Loucy (cell line): ENCODE measurements around the gene ST3GAL3.

Experiments used
- H2AFZ ChIP-seq: fragments of 200-600 bp; sonication (generic); 2 replicates; pipeline ENCODE4 v1.6.0; 2016; ENCODE audit warnings: antibody characterized with exemption, mild to moderate bottlenecking, low read length, moderate library complexity
- H3F3A ChIP-seq: fragments of 200-600 bp; 2 replicates; pipeline ENCODE4 v1.6.0; 2016; ENCODE audit warnings: antibody characterized with exemption, low read depth, mild to moderate bottlenecking
- H3K27me3 ChIP-seq: fragments of 200-600 bp; sonication (generic); 2 replicates; pipeline ENCODE4 v1.6.1; 2014; ENCODE audit warnings: low read length, mild to moderate bottlenecking; ENCODE audit not compliant: insufficient read depth, poor library complexity, severe bottlenecking
- H3K36me3 ChIP-seq: fragments of 200-600 bp; sonication (generic); 2 replicates; pipeline ENCODE4 v1.6.1; 2016; ENCODE audit warnings: low read length; ENCODE audit not compliant: insufficient read depth
- H3K4me1 ChIP-seq: fragments of 200-600 bp; sonication (generic); 2 replicates; pipeline ENCODE4 v1.5.1; 2014; ENCODE audit warnings: low read length, mild to moderate bottlenecking; ENCODE audit not compliant: insufficient read depth, poor library complexity, severe bottlenecking
- H3K4me2 ChIP-seq: fragments of 200-600 bp; sonication (generic); 2 replicates; pipeline ENCODE4 v1.6.0; 2014; ENCODE audit warnings: antibody characterized with exemption, low read length, low read depth, mild to moderate bottlenecking; ENCODE audit not compliant: poor library complexity, severe bottlenecking
- H3K4me3 ChIP-seq: fragments of 200-600 bp; sonication (generic); 2 replicates; pipeline ENCODE4 v1.5.1; 2014; ENCODE audit warnings: low read length, mild to moderate bottlenecking, mixed read lengths; ENCODE audit not compliant: poor library complexity, severe bottlenecking
- H3K79me2 ChIP-seq: fragments of 200-600 bp; sonication (generic); 2 replicates; pipeline ENCODE4 v1.6.1; 2014; ENCODE audit warnings: low read length; ENCODE audit not compliant: insufficient read depth
- H3K9ac ChIP-seq: fragments of 200-600 bp; sonication (generic); 2 replicates; pipeline ENCODE4 v1.6.0; 2014; ENCODE audit warnings: mild to moderate bottlenecking, low read depth, low read length, moderate library complexity; ENCODE audit not compliant: poor library complexity, severe bottlenecking
- H3K9me2 ChIP-seq: fragments of 200-600 bp; sonication (generic); replicated peaks from 2 replicates; pipeline ENCODE4 v1.6.1; 2016; ENCODE audit warnings: low read depth, low read length, mixed read lengths
- H3K9me3 ChIP-seq: fragments of 200-600 bp; sonication (generic); 2 replicates; pipeline ENCODE4 v1.6.1; 2014; ENCODE audit warnings: mild to moderate bottlenecking, antibody characterized with exemption, low read length, low read depth; ENCODE audit not compliant: insufficient read depth
- H4K20me1 ChIP-seq: fragments of 200-600 bp; sonication (generic); 2 replicates; pipeline ENCODE4 v1.6.0; 2014; ENCODE audit warnings: antibody characterized with exemption, low read length, mild to moderate bottlenecking; ENCODE audit not compliant: insufficient read depth, poor library complexity, severe bottlenecking
- CTCF ChIP-seq: fragments of 200-600 bp; sonication (generic); conservative IDR thresholded peaks from 2 replicates; pipeline ENCODE4 v1.5.1; 2014; ENCODE audit warnings: mild to moderate bottlenecking, antibody characterized with exemption, low read length
- EZH2phosphoT487 ChIP-seq: fragments of 200-600 bp; IDR thresholded peaks from 2 replicates; pipeline ENCODE4 v1.6.1; 2018; ENCODE audit warnings: antibody characterized with exemption, mild to moderate bottlenecking, moderate library complexity, borderline replicate concordance

Gene ST3GAL3

DNA sequence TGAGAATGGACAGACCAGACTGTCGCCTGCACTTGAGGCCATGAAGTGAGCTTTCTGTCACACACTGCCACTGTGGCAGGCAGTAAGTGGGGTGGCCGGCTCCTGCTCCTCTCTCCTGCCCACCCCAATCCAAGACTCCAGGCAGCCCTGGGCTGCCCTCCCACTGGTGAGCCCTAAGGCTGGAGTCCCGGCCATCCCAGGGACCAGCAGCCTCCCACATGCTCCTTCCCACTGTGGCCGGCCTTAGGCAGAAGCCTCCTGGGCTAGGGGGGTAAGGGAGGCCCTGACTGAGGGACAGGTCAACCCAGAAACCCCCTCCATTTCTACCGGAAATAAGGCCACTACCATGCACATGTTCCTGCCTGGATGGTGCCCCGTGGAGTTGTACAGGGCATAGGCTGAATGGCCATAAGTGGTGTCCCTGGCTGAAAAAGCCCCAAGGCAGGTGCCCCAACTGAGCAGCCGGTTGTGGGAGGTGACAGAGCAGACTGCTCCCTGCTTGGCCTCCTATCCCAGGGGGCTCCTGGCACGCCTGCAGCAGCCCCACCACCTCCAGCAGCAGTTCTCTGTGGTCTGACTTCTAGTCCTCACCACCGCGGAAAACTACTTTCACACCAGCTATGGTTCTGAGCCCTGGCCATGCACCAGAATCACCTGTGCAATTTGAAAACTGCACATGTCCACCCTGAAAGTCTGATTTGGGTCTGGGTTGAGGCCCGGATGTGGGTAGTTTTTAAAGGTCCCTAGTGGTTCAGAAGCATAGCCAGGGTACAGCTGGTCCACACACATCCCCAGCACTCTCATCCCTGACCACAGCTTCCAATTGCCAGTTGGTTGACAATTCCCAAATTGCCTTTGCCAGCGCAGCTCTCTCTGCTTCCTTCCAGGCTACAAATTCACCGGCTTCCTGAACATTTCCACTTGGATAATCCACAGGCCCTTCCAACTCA lies 224.7 kb downstream of the ST3GAL3 start:
- Histone ChIP-seq H3K79me2 (no peaks in the 10 kb centered on the region), H3K4me2 (no peak overlapping the region), H3F3A (no peaks in the 10 kb centered on the region), H3K27me3 (no peaks in the 10 kb centered on the region), H3K9ac (no peak overlapping the region), H3K4me3 (no peak overlapping the region), H3K9me2 (no peaks in the 10 kb centered on the region), H3K4me1 (no peaks in the 10 kb centered on the region), H3K36me3 (no peaks in the 10 kb centered on the region), H2AFZ (no peak overlapping the region), H4K20me1 (no peaks in the 10 kb centered on the region), H3K9me3 (no peaks in the 10 kb centered on the region)
- TF ChIP-seq EZH2phosphoT487 (no peak), CTCF (no peak)

DNA sequence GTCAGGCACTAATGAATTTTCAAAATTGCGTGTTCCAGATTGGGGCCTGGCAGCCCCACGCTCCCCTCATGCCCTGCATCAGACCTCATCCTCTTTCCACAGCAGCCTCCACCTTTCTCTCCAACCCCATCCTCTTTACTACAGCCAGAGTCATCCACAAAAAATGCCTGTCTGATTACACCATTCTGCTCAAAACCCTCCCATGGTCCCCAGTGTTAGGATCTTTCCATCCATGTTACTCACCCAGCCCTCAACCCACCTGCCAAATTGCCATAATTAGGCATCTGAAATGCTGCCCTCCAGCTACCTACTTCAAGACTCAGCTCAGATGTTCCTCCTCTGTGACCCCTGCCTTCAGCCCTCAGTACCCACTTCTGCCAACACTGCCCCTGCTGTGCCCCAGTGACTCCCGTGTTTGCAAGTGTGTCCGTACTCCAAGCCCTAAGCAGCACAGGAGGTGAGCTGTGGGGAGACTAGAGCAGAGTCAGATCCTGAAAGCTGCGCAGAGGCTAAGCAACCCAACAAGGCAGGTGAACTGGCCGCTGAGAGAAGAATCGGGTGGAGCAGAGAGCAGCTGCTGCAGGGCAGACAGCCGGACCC lies 225.6 kb downstream of the ST3GAL3 start:
- H3K9me3 ChIP-seq = no peaks in the 10 kb centered on the region
- H4K20me1 ChIP-seq = no peaks in the 10 kb centered on the region
- no peaks in the 10 kb centered on the region for H3K36me3 ChIP-seq
- no peaks in the 10 kb centered on the region for H3K79me2 ChIP-seq
- H2AFZ ChIP-seq = no peak overlapping the region
- no peaks in the 10 kb centered on the region for H3F3A ChIP-seq
- H3K4me3 ChIP-seq = no peak overlapping the region
- TF ChIP-seq CTCF = no peak
- no peak for TF ChIP-seq EZH2phosphoT487
- no peak overlapping the region for H3K4me2 ChIP-seq
- no peaks in the 10 kb centered on the region for H3K27me3 ChIP-seq
- no peaks in the 10 kb centered on the region for H3K4me1 ChIP-seq
- H3K9me2 ChIP-seq = no peaks in the 10 kb centered on the region
- H3K9ac ChIP-seq = no peak overlapping the region

DNA sequence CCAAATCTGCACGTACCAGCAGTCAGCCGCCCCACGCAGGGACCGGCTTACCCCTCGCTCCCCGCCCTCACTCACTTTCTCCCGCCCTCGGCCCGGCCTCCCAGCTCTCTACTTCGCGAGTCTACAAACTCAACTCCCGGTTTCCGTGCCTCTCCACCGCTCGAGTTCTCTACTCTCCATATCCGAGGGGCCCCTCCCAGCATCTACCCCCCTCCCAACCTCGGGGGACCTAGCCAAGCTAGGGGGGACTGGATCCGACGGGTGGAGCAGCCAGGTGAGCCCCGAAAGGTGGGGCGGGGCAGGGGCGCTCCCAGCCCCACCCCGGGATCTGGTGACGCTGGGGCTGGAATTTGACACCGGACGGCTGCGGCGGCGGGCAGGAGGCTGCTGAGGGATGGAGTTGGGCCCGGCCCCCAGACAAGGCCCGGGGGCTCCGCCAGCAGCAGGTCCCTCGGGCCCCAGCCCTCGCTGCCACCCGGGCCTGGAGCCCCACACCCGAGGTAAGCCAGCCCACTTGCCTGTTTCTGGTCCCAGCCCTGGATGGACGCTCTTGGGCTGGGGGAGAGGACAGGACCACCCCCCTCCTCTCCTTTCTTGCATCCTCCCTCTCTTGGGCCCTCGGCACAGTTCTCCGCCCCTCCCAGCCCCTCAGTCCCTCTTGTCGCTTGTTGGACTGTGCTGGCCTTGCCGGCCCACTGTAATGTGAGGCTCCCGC lies 226.2 kb downstream of the ST3GAL3 start, which contains the start of gene ARTN:
Gene ARTN, plus strand, starts transcription at position 416 of the 715 bp plus-strand sequence. CDS start 1,856 bp downstream, outside the sequence.
- no peak within 1 kb of the TSS for H3K9ac ChIP-seq
- H3K4me1 ChIP-seq = no peaks in the 10 kb centered on the region
- H3K36me3 ChIP-seq = no peaks in the 10 kb centered on the region
- no peaks in the 10 kb centered on the region for H3K9me2 ChIP-seq
- H4K20me1 ChIP-seq = no peaks in the 10 kb centered on the region
- H3K79me2 ChIP-seq = no peaks in the 10 kb centered on the region
- no peak within 1 kb of the TSS for H3K4me2 ChIP-seq
- H2AFZ ChIP-seq = no peak within 1 kb of the TSS
- no peaks in the 10 kb centered on the region for H3K9me3 ChIP-seq
- no peak within 1 kb of the TSS for H3K4me3 ChIP-seq
- H3K27me3 ChIP-seq = no peaks in the 10 kb centered on the region
- H3F3A ChIP-seq = no peaks in the 10 kb centered on the region
- TF ChIP-seq CTCF = no peak
- TF ChIP-seq EZH2phosphoT487 = no peak
